ENCODE data around the gene OR6B3. TPM values are rescaled to one million over a fixed set of nuclear protein-coding genes. Genes with fewer than 3 reads are reported as not detected.

The OR6B3 gene
- not detected in 2 replicates for total RNA-seq

DNA sequence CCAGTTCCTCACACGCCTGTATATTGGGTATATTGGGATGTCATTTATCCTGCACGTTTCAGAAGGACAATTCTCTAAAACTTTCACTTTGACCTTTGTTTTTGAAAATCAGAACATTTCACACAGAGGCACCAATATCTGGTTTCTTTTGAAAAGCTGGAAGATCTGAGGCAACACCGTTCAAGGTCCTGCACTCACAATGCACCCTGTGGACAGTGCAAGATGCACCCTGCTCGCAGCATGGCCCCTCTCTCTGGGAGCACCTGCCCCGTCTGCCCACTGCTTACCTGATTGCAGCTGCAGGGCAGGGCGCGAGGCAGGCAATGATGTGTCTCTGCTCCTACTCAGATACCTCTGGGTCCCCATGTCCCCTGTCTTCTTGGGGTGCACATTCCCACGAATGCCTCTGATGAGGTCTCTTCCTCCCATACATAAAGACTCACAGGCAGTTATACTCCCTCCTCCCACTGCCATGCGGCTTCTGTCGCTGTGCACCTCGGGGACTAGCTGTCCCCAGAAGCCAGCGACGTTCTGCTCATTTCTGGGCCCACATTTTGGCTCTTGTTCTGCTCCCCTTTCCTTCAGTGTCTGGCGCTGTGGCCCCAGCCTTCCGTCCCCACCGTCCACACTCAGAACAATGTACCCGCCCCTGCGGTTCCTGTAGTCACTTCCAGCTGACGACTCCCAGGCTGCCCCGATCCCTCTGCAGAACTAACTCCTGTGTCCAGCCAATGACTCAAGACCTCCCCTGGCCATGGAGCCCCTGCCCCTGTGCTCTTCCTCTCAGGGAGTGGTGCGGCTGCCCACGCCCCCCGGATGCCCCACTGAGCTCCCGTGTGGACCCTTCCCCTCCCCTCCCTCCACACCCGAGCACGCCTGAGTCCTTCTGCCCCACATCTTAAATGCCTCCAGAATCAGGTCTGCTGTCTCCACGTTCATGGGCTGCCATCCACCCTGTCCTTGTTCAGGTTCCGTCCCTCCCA lies at the start of gene OR6B3:
TSS of gene OR6B3 (minus strand) at position 349 of the 983 bp plus-strand sequence.

DNA sequence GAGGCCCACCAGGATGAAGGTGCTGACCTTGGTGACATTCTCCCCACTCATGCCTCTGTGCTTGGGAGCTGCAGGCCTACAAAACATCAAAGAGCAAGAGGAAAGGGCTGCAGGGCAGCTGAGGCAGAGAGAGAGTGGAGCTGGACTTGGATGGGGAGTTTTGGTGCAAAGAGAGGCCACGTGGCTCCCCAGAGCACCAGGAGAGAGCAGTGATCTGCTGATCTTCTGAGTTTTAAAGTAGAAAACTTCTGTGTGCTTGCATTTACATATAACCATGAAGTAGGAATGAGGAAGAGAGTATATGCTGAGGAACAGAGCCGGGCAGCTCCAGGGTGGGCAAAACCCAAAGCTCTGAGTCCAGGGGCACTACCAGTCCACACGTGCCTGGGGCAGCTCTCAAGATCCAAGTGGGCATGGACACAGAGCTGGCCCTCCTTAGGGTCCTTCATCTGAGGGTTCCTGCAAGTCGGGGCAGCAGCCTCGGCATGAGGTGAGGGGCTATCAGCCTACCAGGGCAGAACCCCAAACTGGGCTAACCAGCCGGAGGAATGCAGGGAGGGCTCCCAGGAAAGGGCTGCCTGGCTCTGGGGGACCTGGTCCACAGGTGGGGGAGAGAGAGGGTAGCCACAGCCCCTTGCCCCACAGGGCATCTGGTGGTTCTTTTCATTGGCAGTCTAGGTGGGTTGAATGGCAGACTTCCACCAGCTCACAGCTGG lies 22.8 kb downstream of the OR6B3 start, which contains the start of gene OR6B2:
TSS of gene OR6B2 (minus strand) at position 51 of the 716 bp plus-strand sequence. CDS start at position 51, 0 bp downstream.

Other genes starting within 250 kb of the OR6B3 start
- gene NDUFA10, start 28.2 kb downstream of the OR6B3 start, total RNA-seq = 77.2 and 112 TPM in 2 replicates
- gene OR6B2, start 23.1 kb downstream of the OR6B3 start, total RNA-seq = not detected in 2 replicates
- 65.4 and 93.9 TPM in 2 replicates for gene COPS9, start 82.8 kb upstream of the OR6B3 start, total RNA-seq
- gene OTOS, start 87.1 kb upstream of the OR6B3 start, total RNA-seq = not detected in 2 replicates